SK-N-SH (cell line): ENCODE results near the gene TBC1D13. TPM values are rescaled to one million over a fixed set of nuclear protein-coding genes. Genes with fewer than 3 reads are reported as not detected.

Experiments used
- CTCF ChIA-PET: fragments of 300-600, 350-600 bp; formaldehyde crosslinking; extraction: SDS; loops from one replicate; lab custom pipeline; 2021; lab: Yijun Ruan, JAX
- POLR2A ChIA-PET: fragments of 350-600 bp; sonication (Branson Sonifier 250); formaldehyde crosslinking; extraction: SDS; loops from one replicate; lab custom pipeline; 2020; ENCODE audit warnings: antibody characterized with exemption, inconsistent platforms; lab: Yijun Ruan, JAX
- DNase-seq: peaks from one replicate; pipeline ENCODE4 v3.0.0; 2012
- H2AFZ ChIP-seq: fragments of 200-600 bp; sonication (generic); 2 replicates; pipeline ENCODE4 v1.8.1; 2016; ENCODE audit warnings: antibody characterized with exemption, mild to moderate bottlenecking, low read depth
- H3F3A ChIP-seq: fragments of 200-600 bp; sonication (generic); replicated peaks from 2 replicates; pipeline ENCODE3; 2016; ENCODE audit warnings: antibody characterized with exemption, mild to moderate bottlenecking; ENCODE audit not compliant: insufficient read depth
- H3K27ac ChIP-seq, 2 experiments: fragments of 200-500 bp in 1 of 2; fragments of 200-600 bp in 1 of 2; sonication (Bioruptor generic) in 1 of 2; sonication (generic), shearing (Covaris generic) in 1 of 2; 2 replicates each; pipeline versions ENCODE4 v1.5.1 to v1.6.1; 2014 to 2016; ENCODE audit warnings: low read depth in 2 of 2, inconsistent platforms in 1 of 2, low read length in 1 of 2, mild to moderate bottlenecking in 1 of 2, mixed read lengths in 1 of 2
- H3K27me3 ChIP-seq: fragments of 200-600 bp; sonication (generic), shearing (Covaris generic); 2 replicates; pipeline ENCODE4 v1.6.1; 2016; ENCODE audit warnings: mixed run types; ENCODE audit not compliant: insufficient read depth
- H3K36me3 ChIP-seq, 2 experiments: fragments of 200-500 bp in 1 of 2; fragments of 200-600 bp in 1 of 2; sonication (Bioruptor generic) in 1 of 2; sonication (generic) in 1 of 2; replicated peaks in 1 of 2; 2 replicates each; pipeline versions ENCODE3 to v1.5.1; 2014 to 2016; ENCODE audit warnings: low read length in 1 of 2, mild to moderate bottlenecking in 1 of 2; ENCODE audit not compliant: insufficient read depth in 2 of 2, control insufficient read depth in 1 of 2
- H3K4me1 ChIP-seq, 2 experiments: fragments of 200-500 bp in 1 of 2; fragments of 200-600 bp in 1 of 2; sonication (Bioruptor generic) in 1 of 2; sonication (generic), shearing (Covaris generic) in 1 of 2; 2 replicates each; pipeline versions ENCODE4 v1.5.1 to v1.6.1; 2014 to 2016; ENCODE audit warnings: low read depth in 1 of 2, low read length in 1 of 2, mixed run types in 1 of 2; ENCODE audit not compliant: insufficient read depth in 2 of 2, control insufficient read depth in 1 of 2
- H3K4me2 ChIP-seq: fragments of 200-600 bp; sonication (generic), shearing (Covaris generic); 2 replicates; pipeline ENCODE4 v1.6.1; 2017; ENCODE audit warnings: mixed run types
- H3K4me3 ChIP-seq, 2 experiments: fragments of 200-500 bp in 1 of 2; fragments of 200-600 bp in 1 of 2; sonication (Bioruptor generic) in 1 of 2; sonication (generic), shearing (Covaris generic) in 1 of 2; 2 replicates each; pipeline versions ENCODE4 v1.5.1 to v1.8.1; 2014 to 2016; ENCODE audit warnings: low read depth in 2 of 2, inconsistent platforms in 1 of 2, low read length in 1 of 2, mild to moderate bottlenecking in 1 of 2, mixed read lengths in 1 of 2, moderate library complexity in 1 of 2
- H3K79me2 ChIP-seq: fragments of 200-600 bp; sonication (generic); 2 replicates; pipeline ENCODE4 v1.8.1; 2017; ENCODE audit warnings: mild to moderate bottlenecking; ENCODE audit not compliant: insufficient read depth
- H3K9ac ChIP-seq: fragments of 200-600 bp; sonication (generic); 2 replicates; pipeline ENCODE4 v1.6.1; 2017; ENCODE audit warnings: mixed run types
- H3K9me2 ChIP-seq: fragments of 200-600 bp; sonication (generic); 2 replicates; pipeline ENCODE4 v1.6.1; 2017; ENCODE audit warnings: mixed run types
- H3K9me3 ChIP-seq: fragments of 200-600 bp; sonication (generic); 2 replicates; pipeline ENCODE4 v1.6.1; 2017; ENCODE audit warnings: mixed run types, mild to moderate bottlenecking, moderate library complexity
- H4K20me1 ChIP-seq: fragments of 200-600 bp; sonication (generic); 2 replicates; pipeline ENCODE4 v1.6.1; 2017; ENCODE audit warnings: mild to moderate bottlenecking, mixed run types; ENCODE audit not compliant: insufficient read depth
- EP300 ChIP-seq, 2 experiments: IDR thresholded peaks; 2 replicates each; pipeline versions ENCODE4 v1.4.0 to v1.6.1; 2012; ENCODE audit warnings: borderline replicate concordance in 1 of 2, low read depth in 1 of 2, low read length in 1 of 2
- EZH2phosphoT487 ChIP-seq: fragments of 200-600 bp; sonication (generic); IDR thresholded peaks from 2 replicates; pipeline ENCODE4 v1.6.1; 2017; ENCODE audit warnings: low read depth, mixed run types, mild to moderate bottlenecking, antibody characterized with exemption, moderate library complexity, borderline replicate concordance
- FOSL2 ChIP-seq: IDR thresholded peaks from 2 replicates; pipeline ENCODE4 v1.4.0; 2012; ENCODE audit warnings: low read depth, mild to moderate bottlenecking, moderate library complexity, borderline replicate concordance
- FOXJ3 ChIP-seq: sonication (generic); formaldehyde crosslinking; IDR thresholded peaks from 2 replicates; pipeline ENCODE4 v1.5.1; 2020; ENCODE audit warnings: mild to moderate bottlenecking, missing genetic modification reagents
- GATA2 ChIP-seq: sonication (generic); formaldehyde crosslinking; IDR thresholded peaks from 2 replicates; pipeline ENCODE4 v1.5.0; 2020; ENCODE audit warnings: mild to moderate bottlenecking, missing genetic modification reagents
- JUND ChIP-seq: IDR thresholded peaks from 2 replicates; pipeline ENCODE4 v1.4.0; 2012
- MAX ChIP-seq: IDR thresholded peaks from 2 replicates; pipeline ENCODE4 v1.4.0; 2012; ENCODE audit warnings: low read depth
- NFIC ChIP-seq: IDR thresholded peaks from 2 replicates; pipeline ENCODE4 v1.4.0; 2012; ENCODE audit warnings: borderline replicate concordance
- NRF1 ChIP-seq: IDR thresholded peaks from 2 replicates; pipeline ENCODE4 v1.6.1; 2012; ENCODE audit warnings: low read depth, mild to moderate bottlenecking, low read length
- PBX3 ChIP-seq: IDR thresholded peaks from 2 replicates; pipeline ENCODE4; 2012
- RFX5 ChIP-seq: IDR thresholded peaks from 2 replicates; pipeline ENCODE4 v1.6.1; 2012; ENCODE audit warnings: mild to moderate bottlenecking, improper control_type of control experiment, low read length
- SIN3A ChIP-seq: IDR thresholded peaks from 2 replicates; pipeline ENCODE4 v1.6.1; 2012; ENCODE audit warnings: low read depth, mild to moderate bottlenecking, low read length, moderate library complexity, borderline replicate concordance
- TAF1 ChIP-seq: IDR thresholded peaks from 2 replicates; pipeline ENCODE4 v1.6.1; 2012; ENCODE audit warnings: low read depth, mild to moderate bottlenecking, low read length, moderate library complexity, borderline replicate concordance
- TEAD4 ChIP-seq: IDR thresholded peaks from 2 replicates; pipeline ENCODE4 v1.4.0; 2012; ENCODE audit warnings: mild to moderate bottlenecking, borderline replicate concordance; ENCODE audit not compliant: insufficient read depth
- USF1 ChIP-seq: IDR thresholded peaks from 2 replicates; pipeline ENCODE4 v1.4.0; 2012; ENCODE audit warnings: low read depth, borderline replicate concordance
- USF2 ChIP-seq: fragments of 150-350 bp; IDR thresholded peaks from 2 replicates; pipeline ENCODE4 v1.6.1; 2017; ENCODE audit warnings: antibody characterized with exemption, low read length, low read depth, borderline replicate concordance
- YY1 ChIP-seq: IDR thresholded peaks from 2 replicates; pipeline ENCODE4 v1.4.0; 2012; ENCODE audit warnings: low read depth, mild to moderate bottlenecking
- ZBTB33 ChIP-seq: IDR thresholded peaks from 2 replicates; pipeline ENCODE4 v1.4.0; 2012; ENCODE audit warnings: low read depth, borderline replicate concordance
- WGBS: methylation state at CpG from one replicate; pipeline ENCODE4 v1.1.6; 2017; ENCODE audit warnings: low lambda C conversion rate; 5-methylcytosine and 5-hydroxymethylcytosine counted together
- polyA plus RNA-seq, 3 experiments: library from polyadenylated mRNA; depleted of rRNA; stranded (reverse); fragments of >200 nt; gene quantifications; 2 replicates each; pipeline ENCODE4 v1.2.3, GENCODE V29; 2012

The TBC1D13 gene
- polyA plus RNA-seq, 1 of the 3 experiments (the other 2 are of a cell fraction), result 19.1 TPM

GRCh38 chr9:128823903-128824406 is 36.9 kb downstream of the TBC1D13 start:
- H3K9ac ChIP-seq, result no peak overlapping the region
- CTCF ChIA-PET, result no interaction called here
- DNase-seq, result no peak
- no peak overlapping the region for H3K4me3 ChIP-seq
- H3K9me3 ChIP-seq, result no peaks in the 10 kb centered on the region
- no peaks in the 10 kb centered on the region for H3K9me2 ChIP-seq
- H3K4me1 ChIP-seq, result peaks cover 0 to 21% of the 10 kb centered on the region in 2 experiments; a peak in 1 of 4 replicates
- H3K36me3 ChIP-seq, result peaks cover 26 to 54% of the 10 kb centered on the region in 2 experiments
- no peaks in the 10 kb centered on the region for H3K27me3 ChIP-seq
- peaks cover 6% of the 10 kb centered on the region; the same call in 1 of the 2 replicates for H4K20me1 ChIP-seq
- peaks cover 24% of the 10 kb centered on the region; the same call in 1 of the 2 replicates for H3K79me2 ChIP-seq
- H3K27ac ChIP-seq, result no peak overlapping the region
- POLR2A ChIA-PET, result interaction anchor here (0.6 kb wide), 1 partner anchor 200 kb away, joined by 3 read pairs; no protein-coding TSS in a partner anchor
- no peak for TF ChIP-seq YY1
- TF ChIP-seq GATA2, result no peak
- no peak for TF ChIP-seq TEAD4
- TF ChIP-seq FOSL2, result no peak
- TF ChIP-seq NFIC, result no peak
- no peak for TF ChIP-seq PBX3
- no peak for TF ChIP-seq USF2
- no peak for TF ChIP-seq RFX5
- no peak for TF ChIP-seq JUND
- no peak for TF ChIP-seq FOXJ3
- no peak for TF ChIP-seq SIN3A
- no peak for TF ChIP-seq EP300 (IDR thresholded peaks at IDR 0.05; ENCODE audit: borderline replicate concordance in 1 of 2, low read depth in 1 of 2, low read length in 1 of 2)
- TF ChIP-seq EZH2phosphoT487, result no peak
- TF ChIP-seq TAF1, result no peak
- TF ChIP-seq USF1, result no peak
- no peak for TF ChIP-seq ZBTB33
- TF ChIP-seq MAX, result no peak
- TF ChIP-seq NRF1, result no peak
- no peak overlapping the region for H3K4me2 ChIP-seq
- no peak overlapping the region for H2AFZ ChIP-seq
- WGBS, result 94% methylated on average over 11 of the region's 12 CpGs
- peaks cover 19% of the 10 kb centered on the region for H3F3A ChIP-seq
